ENCODE data around the gene SAC3D1.

Gene SAC3D1

DNA sequence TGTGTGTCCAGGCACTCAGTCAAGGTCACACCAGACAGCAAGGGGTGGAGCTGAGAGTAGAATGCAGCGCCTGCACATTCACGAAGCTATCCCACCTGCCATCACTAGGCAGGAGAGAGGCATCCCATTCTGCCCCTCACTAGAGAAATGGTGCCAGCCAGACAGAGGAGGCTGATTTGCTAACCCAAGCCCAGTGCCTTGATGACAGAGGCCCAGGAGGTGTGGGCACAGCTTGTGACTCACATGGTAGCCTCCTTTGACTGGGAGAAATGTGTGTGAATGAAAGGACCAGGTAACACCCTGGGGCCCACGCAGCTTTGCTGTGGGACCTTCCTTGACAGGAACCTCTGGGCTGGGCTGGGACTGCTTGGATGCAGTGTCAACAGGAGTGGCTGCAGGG, 22.5 kb downstream of the SAC3D1 start:
- no peak for DNase-seq

DNA sequence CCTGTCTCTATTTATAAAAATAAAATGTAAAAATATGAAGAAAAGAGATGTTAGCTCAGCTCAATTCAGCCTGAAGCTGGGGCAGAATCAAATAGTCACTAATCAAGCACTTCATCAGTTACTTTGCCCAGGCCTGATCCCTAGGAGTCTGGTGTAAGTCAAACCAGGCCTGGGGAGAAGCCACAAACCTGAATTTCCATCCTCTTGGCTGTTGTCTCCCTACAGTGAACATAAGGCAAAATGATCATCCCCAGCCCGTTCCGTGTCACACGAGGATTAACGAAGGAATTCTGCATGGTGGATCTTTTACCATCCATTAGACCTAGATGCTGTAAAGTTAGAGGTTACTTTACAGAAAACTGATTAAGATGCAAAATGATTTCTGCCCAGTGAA, 23.8 kb downstream of the SAC3D1 start:
- DNase-seq: no peak

DNA sequence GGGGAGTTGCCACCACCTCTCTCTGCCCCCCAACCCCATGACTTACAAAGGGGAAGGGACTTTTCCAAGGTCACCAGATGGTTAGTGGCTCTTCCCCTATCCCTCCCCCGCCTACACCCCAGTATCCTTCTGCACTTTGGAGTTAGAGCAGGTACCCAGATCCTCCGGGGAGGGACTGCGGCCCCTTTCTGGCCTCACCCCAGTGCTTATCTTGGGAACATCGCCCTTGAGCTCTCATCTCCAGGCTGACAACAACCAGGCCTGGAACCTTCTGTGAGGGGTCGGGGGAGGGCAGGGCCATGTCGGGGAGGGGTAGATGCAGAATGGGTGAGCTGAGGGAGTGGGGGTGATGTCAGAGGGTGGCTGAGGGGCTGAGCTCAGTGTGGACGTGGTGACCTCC, 24.8 kb downstream of the SAC3D1 start:
- no peak for DNase-seq

- no peak for DNase-seq
Measured at GRCh38 chr11:65066315-65066714, 25.3 kb downstream of the SAC3D1 start.

- DNase-seq: peak; percentile 34
Measured at GRCh38 chr11:65066805-65067291, 25.8 kb downstream of the SAC3D1 start.

DNA sequence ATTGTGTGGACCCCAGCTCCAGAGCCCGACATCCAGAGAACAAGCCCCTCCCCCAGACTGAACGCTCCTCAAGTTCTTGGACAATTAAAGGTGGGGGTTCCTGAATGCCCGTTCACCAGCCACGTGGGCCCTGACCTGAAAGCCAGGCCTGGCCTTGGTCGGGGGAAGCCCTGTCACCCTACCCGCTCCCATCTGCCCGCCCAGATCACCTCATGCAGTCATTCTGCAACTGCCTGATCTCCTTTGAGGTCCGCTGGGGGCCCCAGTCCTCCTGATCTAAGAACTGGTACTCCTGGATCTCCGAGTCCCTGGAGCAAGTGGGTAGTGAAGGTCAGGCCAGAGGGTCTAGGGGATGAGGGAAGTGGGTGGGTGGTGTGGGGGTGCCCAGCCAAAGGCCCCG, 26.4 kb downstream of the SAC3D1 start:
- DNase-seq: no peak

DNA sequence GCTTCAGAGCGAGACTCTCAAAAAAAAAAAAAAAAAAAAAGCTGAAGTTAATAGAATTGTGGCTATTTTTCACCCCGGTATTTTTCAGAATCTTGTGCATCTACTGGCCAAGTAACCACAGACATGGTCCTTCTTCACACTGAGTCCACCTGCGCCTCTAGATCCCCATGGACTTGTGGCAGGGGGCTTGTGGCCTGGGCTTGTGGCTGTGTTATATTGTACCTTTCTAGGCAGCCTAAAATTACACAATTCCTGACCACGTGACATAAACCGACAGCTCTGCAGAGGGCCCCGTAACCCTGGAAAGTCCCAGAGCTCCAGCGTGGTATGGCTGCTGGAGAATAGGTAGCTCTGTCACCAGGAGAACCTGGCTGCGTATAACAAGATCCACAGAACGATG, 28.2 kb downstream of the SAC3D1 start:
- no peak for DNase-seq

DNA sequence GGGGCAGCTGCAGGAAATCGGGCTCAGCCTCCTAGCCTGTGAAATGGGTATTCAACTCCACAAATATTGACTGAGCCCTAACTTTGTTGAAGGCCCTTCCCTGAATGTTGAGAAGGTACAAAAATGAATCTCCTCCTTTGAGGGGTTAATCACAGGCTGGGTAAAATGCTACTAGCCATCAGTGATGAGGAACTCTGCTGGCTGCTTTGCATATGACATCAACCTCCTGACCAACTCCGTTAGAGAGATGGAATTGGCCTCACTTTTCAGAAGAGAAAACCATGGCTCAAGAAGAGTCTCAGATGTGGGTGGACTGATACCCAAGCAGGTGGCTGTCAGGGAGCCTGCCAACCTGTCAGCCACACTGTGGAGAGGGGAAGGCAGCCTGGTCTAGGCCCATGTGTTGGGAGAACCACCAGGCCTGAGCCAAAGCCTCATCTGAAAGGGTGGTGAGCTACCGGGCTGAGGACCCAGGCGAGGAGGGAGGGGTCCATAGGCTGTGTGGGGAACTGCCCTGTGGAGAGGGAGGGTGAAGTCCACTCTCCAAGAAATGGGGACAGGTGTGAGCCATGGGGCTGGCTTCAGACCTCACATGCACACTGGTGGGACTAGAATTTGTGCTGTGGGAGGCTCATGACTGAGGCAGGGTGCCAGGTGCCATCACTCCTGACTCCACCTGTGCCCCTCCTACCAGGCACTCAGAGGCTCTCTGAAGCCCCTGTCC, 31.1 kb downstream of the SAC3D1 start:
- no peak for DNase-seq

DNA sequence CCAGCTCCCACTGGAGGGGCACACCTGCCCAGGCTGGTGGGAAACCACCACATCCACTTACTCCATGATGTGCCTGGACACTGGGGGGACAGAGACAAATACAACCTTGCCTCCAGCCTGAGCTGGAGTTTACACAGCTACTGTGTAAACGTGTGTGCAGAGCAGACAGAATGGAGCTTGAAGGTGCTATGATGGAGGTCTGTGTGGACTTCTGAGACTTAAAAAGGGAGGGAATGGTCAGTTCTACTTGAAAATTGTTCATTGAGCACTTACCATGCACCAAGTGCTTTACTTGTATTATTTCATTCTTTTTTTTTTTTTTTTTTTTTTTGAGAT, 31.6 kb downstream of the SAC3D1 start:
- DNase-seq: no peak

DNA sequence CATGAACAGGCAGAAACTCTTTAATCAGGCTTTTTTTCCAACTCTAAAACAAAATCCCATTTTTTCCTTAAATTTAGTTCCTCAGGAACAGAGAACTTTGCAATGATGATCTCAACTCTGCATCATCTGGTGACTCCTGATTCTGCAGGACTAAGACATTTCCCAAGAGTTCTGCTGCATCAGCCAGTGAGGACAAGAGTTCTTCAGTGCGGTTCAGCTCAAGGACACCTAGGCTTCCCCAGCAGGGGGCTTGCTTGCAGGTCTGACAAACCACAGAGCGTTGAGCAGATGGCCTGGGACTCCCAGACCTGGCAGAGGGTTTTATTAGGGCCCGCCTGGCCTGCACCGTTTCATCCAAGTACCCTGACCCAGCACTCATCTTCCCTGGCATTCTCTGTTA, 36.4 kb downstream of the SAC3D1 start:
- DNase-seq: peak; percentile 35

DNA sequence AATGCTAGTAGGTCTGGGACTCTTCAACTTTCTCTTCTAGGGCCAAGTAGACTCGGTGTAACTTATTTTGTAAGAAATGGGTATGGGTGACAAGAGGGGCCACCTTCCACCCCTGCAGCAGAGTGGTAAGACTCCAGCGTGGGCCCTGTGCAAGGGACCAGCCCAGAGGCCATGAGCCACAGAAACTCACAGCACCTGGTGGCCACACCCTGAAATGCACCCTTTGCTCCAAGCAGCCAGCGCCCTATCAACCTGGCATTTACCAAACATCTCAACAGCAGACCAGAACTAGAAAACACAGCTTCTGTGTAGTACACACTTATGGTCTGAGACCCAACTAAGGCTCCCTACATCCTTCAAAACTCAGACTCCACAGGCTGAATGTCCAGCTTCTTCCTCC, 37.1 kb downstream of the SAC3D1 start:
- DNase-seq: peak; percentile 74

- no peak for DNase-seq
Measured at GRCh38 chr11:65078786-65079342, 37.9 kb downstream of the SAC3D1 start.

DNA sequence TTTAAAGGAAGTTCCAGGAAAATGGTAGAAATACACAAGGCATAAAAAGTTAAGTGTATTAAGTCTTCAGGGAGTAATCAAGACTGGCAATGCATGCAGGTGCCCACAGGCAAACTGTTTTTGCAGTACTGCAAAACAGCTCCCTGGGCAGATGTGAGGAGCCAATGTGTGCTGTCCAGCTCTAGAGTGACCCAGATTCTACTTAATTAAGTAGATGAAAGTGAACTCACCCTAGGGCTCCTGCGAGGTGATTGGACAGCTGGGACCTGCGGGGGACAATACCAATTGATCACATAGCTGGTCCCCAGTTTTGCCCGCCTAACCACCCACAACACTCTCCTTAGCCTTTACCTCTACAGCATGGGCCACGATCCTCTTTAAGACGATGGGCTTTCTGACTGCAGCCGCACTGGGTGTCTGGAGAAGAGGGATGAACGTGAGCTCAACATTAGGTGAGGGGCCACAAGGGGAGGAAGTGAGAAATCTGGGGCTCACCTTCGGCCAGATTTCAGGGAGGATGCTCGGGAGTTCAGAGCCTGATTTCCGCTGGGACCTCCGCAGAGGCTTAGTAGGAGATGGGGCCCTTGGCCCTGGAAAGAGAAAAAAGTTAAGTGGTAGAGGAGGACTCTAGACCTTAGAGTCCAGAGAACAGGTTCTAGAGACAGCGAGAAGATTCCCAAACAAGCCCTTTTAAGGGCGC, 42.3 kb downstream of the SAC3D1 start:
- DNase-seq: no peak

- DNase-seq: peak; percentile 99
Measured at GRCh38 chr11:65083834-65084597, 43.0 kb downstream of the SAC3D1 start, which contains the start of the genes CDCA5 and ZFPL1. TSS of gene CDCA5 (minus strand) at chr11:65084040. CDS start at chr11:65083978, 62 bp downstream. TSS of gene ZFPL1 (plus strand) at chr11:65084222. CDS start at chr11:65084699, 477 bp downstream.

- DNase-seq: no peak
Measured at GRCh38 chr11:65084598-65085375, 43.8 kb downstream of the SAC3D1 start.

- DNase-seq: no peak
Measured at GRCh38 chr11:65085446-65085845, 44.4 kb downstream of the SAC3D1 start.

GRCh38 chr11:65086809-65087208, 45.8 kb downstream of the SAC3D1 start:
- no peak for DNase-seq

GRCh38 chr11:65087216-65087615, 46.2 kb downstream of the SAC3D1 start:
- no peak for DNase-seq

DNA sequence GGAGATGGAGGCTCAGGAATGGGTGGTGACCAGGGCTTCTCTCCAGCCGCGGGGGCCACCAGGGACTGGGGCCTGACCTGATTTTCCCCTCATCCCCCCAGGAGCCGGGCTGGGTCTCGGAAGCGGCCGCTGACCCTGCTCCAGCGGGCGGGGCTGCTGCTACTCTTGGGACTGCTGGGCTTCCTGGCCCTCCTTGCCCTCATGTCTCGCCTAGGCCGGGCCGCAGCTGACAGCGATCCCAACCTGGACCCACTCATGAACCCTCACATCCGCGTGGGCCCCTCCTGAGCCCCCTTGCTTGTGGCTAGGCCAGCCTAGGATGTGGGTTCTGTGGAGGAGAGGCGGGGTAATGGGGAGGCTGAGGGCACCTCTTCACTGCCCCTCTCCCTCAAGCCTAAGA, 46.8 kb downstream of the SAC3D1 start:
- DNase-seq: no peak

DNA sequence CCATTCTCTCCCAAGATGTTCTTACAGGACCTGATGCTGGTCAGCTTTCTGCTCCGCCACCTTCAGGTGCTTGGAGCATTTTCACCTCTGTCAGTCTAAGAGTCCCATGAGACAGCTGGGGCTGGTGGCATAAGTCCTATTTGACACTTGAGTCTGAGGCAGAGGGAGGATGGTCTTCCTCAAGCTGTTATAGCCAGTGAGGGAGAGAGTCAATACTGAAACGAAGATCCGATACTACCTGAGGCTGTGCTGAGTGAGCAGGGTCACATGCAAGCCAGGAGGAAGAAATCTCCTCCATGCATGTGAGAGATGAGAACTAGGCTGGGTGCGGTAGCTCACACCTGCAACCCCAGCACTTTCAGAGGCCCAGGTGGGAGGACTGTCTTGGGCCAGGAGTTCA, 48.6 kb downstream of the SAC3D1 start:
- peak; percentile 77 for DNase-seq

DNA sequence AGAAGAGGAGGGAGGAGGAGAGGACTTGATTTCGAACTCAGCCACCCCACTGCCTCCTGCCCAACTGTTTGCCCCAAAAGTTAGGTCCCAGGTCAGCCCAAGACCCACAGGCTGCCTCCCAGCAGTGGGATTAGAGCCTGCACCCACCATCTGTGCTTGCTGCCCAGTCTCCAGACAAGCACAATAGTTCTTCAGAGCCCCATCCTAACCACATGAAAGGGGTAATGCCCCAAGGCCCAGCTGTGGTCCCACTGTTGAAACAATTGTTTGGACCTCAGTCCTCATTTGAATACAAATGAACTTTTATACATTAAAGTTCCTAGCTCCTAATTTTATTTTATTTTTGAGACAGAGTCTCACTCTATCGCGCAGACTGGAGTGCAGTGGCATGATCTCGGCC, 49.6 kb downstream of the SAC3D1 start:
- no peak for DNase-seq
